H1 (cell line): ENCODE data around the gene KRTAP17-1. TPM values are rescaled to one million over a fixed set of nuclear protein-coding genes. Genes with fewer than 3 reads are reported as not detected.

Experiments
- BCL11A ChIP-seq, 2 experiments: IDR thresholded peaks; one replicate each; pipeline ENCODE4 v1.6.1; 2011; ENCODE audit warnings: low read depth in 2 of 2, low read length in 2 of 2, mild to moderate bottlenecking in 2 of 2
- CHD7 ChIP-seq: fragments of 300-600 bp; sonication (generic); IDR thresholded peaks from 2 replicates; pipeline ENCODE4 v1.7.1; 2012; ENCODE audit warnings: low read length, moderate library complexity, mild to moderate bottlenecking, inconsistent platforms; ENCODE audit not compliant: insufficient replicate concordance
- HDAC2 ChIP-seq, 2 experiments: fragments of 300-600 bp in 1 of 2; sonication (generic) in 1 of 2; IDR thresholded peaks; 2 replicates each; pipeline ENCODE4 v1.6.1; 2011 to 2012; ENCODE audit warnings: low read depth in 2 of 2, low read length in 2 of 2, mild to moderate bottlenecking in 2 of 2, moderate library complexity in 2 of 2, borderline replicate concordance in 1 of 2, inconsistent platforms in 1 of 2
- TAF1 ChIP-seq: IDR thresholded peaks from 2 replicates; pipeline ENCODE4 v1.6.1; 2011; ENCODE audit warnings: mild to moderate bottlenecking, low read depth, low read length
- polyA plus RNA-seq, 7 experiments: library from polyadenylated mRNA; depleted of rRNA in 3 of 7; stranded (reverse) in 5 of 7; unstranded in 2 of 7; fragments of >200 nt in 5 of 7; fragments of 200-250 nt in 2 of 7; gene quantifications; 1 replicate in 5 of 7; 2 replicates in 1 of 7; 4 replicates in 1 of 7; pipeline versions ENCODE4 v1.2.1 to v1.2.3, GENCODE V29; 2011 to 2013; ENCODE audit warnings: missing spikeins in 2 of 7, mixed read lengths in 2 of 7
- total RNA-seq: library from RNA; stranded (reverse); fragmentation: NEBNext Ultra II Directional; extraction: Animal tissue kit (Norgen Biotek cat#: 25700); gene quantifications from 2 replicates; pipeline ENCODE4 v1.2.1, GENCODE V29; 2021

The KRTAP17-1 gene
- total and polyA plus RNA-seq, 2 of the 8 experiments (the other 6 are each of a cell fraction or from before 2014, with no cell fraction given), result not detected

GRCh38 chr17:41318231-41318630 lies 2.7 kb upstream of the KRTAP17-1 start (continued):
- no peak for TF ChIP-seq CHD7
- TF ChIP-seq HDAC2 (IDR thresholded peaks at IDR 0.05; ENCODE audit: borderline replicate concordance in 1 of 2, low read depth in 2 of 2, low read length in 2 of 2), result no peak
- no peak for TF ChIP-seq TAF1
- TF ChIP-seq BCL11A (IDR thresholded peaks at IDR 0.05; ENCODE audit: low read depth in 2 of 2, low read length in 2 of 2), result no peak
